Left kidney (tissue), 2 donors: ENCODE measurements around the gene WBP2. TPM values are rescaled to one million over a fixed set of nuclear protein-coding genes. Genes with fewer than 3 reads are reported as not detected.
"Not testable (repeated sequence)": the region's sequence is repeated elsewhere in the genome, so short reads cannot be mapped to it uniquely, and the experiment has no call there.

Experiments
- DNase-seq: peaks from one replicate; pipeline ENCODE4 v3.0.0-alpha.2; 2013
- polyA plus RNA-seq: library from polyadenylated mRNA; unstranded; fragments of 120-200 nt; gene quantifications from one replicate; pipeline ENCODE4 v1.2.1, GENCODE V29; 2013; ENCODE audit not compliant: insufficient read length

Gene WBP2
- polyA plus RNA-seq, 1 donor = 75.9 TPM

DNA sequence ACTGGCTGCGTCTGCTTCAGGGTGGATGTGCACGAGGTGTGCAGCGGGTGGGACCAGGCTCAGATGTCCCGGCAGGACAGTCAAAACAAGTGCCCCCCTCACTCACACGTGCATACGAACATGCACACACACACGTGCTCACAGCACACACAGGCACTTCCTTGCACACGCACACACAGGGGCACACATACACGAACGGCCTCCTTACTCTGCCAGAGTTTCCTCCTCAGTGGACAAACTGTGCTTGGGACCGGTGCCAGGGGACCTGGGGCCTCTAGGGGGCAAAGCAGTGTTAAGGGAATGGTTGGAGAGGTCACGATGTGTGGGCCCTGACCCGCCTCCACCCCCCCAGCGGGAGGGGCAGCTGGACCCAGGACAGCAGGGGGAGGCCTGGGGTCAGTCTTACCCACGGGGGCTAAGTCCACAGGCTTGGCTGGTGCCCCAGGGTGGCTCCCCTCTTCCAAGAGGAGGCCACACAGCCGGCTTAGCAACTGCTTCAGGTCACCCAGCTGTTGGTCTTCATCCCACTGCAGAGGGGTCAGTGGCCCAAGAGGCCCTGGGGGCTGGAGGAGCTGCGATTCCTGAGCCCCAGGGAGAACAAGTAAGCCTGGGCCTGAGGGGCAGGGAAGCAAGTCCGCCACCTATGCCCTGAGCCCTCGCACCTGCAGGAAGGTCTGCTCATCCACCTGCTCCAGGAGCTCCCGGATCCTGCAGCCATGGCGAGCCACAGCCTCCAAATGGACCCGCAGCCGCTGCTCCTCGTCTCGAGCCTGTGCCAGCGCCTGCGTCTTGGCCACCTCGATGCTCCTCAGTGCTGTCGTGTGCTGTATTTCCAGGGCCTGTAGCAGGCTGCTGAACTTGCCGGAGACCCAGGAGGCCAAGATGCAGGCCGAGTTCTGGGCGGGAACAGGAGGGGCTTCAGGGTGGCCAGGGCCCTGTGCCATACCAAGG lies 36.7 kb upstream of the WBP2 start:
- no peak for DNase-seq

DNA sequence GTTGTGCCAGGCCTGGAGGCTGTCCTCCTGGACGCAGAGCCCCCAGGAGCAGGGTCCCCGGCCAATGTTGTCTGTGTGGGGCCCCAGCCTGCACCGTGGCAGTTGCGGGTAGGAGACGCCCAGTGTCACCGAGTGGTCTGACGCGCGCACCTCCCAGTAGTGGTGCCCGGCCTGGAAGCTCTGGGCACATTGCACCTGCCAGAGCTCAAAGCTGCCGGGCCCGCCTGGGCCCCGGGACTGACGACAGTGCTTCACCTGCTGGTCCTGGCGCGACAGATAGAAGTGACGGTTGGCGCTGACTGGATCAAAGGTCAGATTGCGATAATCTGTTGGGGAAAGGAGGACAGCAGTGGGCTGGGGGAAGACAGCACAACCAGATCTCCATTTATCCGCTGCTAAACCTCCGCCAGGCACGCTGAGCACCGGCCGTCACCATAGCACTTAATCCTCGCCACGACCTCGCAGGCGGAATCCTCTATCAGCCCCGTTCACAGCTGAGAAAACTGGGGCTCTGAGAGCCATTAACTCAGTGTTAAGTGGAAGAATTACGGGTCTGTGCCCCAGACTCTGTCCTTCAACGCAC lies 36.0 kb upstream of the WBP2 start:
- no peak for DNase-seq

DNA sequence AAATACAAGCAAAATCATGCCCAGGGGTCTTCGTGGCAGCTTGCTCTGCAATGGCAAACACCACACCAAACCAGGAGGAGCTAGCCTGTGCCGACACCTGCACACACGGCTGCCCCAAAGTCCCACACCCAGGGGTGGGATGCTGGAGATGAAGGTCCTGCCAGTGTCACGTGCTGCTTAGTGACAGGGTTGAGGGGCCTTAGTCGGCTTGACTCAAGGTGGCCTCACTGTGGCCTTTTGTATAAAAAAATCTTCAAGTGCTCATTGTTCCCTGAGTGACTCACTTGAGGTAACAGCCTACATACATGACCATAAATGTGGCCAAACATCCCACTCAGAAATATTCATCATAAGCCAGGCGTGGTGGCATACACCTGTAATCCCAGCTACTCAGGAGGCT lies 34.3 kb upstream of the WBP2 start:
- no peak for DNase-seq

DNA sequence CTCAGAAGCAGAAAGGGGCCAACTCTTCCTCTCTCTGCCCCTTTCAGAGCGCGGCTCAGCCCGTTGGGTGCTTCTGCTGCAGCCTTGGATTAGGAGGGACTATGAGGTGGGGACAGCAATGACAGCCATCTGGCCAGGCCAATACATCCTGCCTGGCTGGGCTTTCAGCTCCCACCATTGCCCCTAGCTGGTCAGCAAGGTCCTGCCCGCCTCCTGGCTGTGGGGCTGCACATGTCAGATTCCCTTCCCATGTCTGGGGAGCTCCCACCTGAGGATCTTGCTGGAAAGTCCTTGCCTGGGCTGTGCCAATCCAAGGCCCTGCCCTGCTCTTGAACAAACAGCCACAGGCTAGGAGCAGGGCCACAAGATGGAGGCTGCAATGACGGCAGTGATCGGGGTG lies 33.3 kb upstream of the WBP2 start:
- no peak for DNase-seq

DNA sequence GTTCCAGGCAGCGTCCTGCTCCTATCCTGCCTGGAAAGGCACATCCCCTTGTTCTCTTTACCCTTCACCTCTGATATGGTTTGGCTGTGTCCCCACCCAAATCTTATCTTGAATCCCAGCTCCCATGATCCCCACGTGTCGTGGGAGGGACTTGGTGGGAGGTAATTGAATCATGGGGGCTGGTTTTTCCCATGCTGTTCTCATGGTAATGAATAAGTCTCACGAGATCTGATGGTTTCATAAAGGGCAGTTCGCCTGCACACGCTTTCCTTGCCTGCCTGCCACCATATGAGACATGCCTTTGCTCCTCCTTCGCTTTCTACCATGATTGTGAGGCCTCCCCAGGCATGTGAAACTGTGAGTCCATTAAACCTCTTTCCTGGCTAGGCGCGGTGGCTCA lies 30.7 kb upstream of the WBP2 start:
- not testable (repeated sequence) for DNase-seq

DNA sequence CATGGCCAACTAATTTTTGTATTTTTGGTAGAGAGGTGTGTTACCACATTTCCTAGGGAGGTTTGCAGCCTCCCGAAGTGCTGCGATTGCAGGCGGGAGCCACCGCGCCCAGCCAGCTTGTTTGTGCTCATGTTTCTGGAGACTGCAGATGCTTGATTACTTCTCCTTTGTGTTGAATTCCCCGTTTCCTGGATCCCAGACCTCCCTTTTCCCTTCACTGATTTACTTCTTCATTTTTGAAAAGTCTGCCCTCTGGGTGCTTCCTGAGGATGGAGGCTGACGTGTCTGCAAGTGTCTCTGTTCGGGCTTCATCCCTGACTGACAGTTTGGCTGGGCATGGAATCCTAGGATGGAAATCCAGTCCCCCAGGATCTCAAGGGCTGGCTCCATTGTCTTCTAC lies 30.3 kb upstream of the WBP2 start:
- DNase-seq = no peak

DNA sequence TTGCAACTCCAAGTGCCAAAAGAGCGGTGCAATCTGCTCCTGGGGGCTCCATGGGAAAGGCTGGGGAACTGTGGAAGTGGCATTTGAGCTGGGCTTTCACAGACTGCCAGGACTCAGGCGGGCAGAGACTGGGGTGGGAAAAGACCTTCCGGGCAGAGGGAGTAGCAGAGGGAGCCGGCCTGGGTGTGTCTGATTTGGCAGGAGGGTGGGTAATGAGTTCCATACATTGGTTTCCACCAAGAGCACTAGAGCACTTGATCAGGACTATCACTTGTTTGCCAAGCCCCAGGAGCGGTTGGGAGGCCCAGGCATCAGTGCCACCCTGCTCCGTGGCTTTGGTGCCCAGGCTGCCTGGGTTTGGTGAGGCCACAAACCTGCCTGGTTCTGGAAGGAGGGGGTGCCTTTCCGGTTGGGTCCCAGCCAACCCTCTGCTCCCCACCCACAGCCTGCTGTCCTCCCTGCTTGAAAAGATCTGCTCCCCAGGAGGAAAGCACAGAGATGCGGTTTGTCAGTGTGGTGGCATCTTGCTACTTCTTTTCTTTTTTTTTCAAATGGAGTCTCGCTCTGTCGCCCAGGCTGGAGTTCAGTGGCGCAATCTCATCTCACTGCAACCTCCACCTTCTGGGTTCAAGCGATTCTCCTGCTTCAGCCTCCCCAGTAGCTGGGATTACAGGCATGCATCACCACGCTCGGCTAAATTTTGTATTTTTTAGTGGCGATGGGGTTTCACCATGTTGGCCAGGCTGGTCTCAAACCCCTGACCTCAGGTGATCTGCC lies 26.7 kb upstream of the WBP2 start:
- DNase-seq = no peak

DNA sequence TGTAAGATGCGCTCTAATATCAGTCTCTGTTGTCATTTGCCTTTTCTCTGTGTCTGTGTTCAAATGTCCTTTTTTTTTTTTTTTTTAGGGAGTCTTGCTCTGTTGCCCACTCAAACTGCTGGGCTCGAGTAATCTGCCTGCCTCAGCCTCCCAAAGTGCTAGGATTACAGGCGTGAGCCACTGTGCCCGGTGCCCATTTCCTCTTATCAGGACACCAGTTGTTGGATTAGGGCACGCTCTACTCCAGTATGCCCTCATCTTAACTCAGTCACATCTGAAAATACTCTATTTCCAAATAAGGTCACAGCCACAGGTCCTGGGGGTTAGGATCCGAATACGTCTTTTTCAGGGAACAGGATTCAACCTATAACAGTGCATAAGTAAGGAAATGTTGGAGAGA lies 25.1 kb upstream of the WBP2 start:
- no peak for DNase-seq

DNA sequence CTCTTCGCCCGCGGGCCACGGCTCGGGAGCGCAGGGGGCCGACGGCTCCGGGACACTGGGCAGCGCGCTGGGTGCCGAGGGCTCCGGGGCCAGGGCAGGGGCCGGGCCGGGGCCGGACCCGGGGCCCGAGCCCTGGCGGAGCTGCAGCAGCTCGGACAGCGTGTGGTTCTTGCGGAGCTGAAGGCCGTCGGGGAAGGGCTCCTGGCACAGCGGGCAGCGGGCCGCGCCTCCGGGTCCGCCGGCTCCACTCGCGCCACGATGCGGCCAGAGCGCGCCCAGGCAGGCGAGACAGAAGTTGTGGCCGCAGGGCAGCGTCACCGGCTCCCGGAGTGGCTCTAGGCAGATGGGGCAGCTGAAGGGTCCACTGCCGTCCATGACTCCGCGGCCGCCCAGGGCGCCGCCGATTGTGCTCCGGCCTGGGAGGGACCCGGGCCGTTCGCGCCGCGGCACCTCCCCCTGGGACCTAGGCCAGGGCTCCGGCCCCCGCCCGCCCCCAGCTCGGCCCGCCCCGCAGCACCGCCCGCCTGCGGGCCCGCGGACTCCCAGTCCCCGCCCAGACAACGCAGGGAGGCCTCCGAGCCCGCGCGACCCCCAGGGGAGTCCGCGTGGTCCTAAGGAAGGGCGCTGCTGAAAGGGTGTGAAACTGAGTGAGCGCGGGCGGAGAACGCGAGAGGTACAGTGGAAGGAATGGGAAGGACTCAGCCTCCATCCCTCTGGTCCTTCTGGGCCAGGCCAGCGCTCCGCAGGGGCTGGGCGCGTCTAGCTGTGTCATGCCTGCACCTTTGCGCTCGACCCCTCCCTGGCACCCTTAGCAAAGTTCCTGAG lies 23.3 kb upstream of the WBP2 start, which contains the start of gene TRIM47:
TSS of gene TRIM47 (minus strand) at position 408 of the 825 bp plus-strand sequence. CDS start at position 375, 33 bp downstream.
- DNase-seq = no peak

DNA sequence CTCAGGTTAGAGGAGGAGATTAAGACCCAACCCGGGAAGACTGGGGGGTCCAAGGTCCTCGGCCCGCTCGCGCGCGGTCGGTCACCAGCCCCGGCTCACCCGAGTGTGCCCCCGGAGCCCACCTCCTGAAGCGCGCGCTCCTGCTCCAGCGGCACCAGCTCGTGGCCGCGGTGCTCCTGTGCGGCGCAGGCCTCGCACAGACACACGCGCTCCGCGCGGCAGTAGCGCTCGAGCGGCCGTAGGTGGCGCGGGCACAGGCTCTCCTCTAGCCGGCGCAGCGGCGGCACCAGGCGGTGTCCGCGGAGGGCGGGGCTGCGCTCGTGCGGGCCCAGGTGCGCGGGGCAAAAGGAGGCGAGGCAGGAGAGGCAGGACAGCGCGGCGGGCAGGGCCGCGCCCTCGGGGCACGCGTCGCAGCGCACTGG lies 22.6 kb upstream of the WBP2 start:
- no peak for DNase-seq

DNA sequence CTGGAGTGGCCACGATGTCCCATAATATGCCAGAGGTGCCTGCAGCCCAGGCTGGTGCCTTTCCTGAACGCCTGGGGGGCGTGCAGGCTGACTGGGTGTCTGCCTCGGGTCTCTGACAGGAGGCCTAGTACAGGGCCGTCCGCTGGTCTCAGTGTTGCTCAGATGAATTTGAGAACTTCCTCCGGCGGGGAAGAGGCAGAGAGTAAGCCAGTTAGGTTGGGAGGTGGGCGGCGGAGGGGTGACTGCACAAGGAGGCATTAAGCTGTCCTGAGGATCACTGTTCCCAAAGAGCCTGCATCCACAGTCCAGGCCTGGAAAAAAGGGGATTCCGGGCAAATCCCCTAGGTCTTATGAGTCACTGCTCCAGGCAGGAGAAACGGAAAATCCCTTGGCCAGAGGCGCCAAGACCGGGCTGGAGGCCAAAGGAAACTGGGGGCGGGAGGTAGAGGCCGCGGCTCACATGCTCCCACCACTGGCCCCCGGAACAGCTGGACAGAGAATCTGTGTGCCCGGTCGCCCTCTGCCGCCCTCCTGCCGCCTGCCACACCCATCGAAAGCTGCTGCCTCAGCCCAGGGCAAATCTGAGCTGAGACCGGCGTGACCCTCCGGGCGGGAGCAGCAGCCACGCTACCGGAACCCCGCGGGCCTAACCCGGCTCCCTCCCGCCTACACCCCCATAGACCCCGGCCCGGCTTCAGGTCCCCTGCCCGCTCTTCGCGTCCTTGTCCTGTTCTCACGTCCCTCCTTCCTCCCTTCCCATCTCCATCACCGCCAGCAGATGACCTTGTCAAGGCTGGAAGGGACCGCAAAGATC lies 22.0 kb upstream of the WBP2 start:
- no peak for DNase-seq

DNA sequence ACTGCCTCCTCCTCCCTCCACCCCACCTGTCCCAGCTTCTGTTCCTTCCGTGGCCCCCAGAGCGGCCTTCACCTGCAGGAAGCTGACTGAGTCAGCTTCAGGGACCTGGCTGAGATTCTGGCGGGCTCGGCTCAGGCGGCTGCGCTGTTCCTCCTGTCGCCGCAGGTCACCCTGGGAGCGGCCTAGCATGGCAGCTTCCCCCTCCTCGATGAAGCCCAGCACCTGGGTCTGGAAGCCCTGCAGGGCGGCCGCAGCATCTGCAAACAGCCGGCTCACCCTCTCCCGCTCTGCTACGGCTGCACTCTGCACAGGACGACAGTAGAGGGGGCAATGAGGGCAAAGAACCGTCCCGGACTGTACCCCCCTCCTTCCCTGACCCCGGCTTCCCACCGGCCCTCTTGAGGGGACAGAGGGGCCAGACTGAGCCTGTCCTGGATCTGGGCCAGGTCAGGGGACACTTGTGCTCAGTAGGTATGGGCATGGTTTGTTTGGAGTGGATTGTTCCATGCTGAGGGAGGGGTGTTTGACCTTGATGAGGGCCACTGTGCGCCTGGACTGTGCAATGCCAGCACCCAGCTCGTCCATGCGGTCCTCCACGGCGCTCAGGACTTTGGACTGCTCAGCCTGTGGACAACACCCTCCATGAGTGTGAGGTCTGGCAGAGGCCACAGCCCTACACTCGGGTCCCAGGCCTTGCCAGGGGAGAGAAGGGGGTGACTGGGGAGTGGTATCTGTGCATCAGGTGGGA lies 21.2 kb upstream of the WBP2 start:
- DNase-seq = no peak

DNA sequence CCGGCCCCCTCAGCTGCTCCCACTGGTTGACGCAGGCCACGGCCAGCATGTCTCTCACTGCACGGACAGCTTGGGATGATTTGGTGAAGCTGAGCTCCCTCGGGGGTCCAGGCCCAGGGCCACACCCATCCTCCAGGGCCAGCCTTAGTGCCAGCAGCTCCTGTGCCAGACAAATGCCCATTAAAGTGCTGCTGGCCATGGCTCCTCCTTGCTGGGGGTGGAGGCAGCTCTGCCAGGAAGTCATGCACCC lies 20.7 kb upstream of the WBP2 start:
- DNase-seq = no peak

DNA sequence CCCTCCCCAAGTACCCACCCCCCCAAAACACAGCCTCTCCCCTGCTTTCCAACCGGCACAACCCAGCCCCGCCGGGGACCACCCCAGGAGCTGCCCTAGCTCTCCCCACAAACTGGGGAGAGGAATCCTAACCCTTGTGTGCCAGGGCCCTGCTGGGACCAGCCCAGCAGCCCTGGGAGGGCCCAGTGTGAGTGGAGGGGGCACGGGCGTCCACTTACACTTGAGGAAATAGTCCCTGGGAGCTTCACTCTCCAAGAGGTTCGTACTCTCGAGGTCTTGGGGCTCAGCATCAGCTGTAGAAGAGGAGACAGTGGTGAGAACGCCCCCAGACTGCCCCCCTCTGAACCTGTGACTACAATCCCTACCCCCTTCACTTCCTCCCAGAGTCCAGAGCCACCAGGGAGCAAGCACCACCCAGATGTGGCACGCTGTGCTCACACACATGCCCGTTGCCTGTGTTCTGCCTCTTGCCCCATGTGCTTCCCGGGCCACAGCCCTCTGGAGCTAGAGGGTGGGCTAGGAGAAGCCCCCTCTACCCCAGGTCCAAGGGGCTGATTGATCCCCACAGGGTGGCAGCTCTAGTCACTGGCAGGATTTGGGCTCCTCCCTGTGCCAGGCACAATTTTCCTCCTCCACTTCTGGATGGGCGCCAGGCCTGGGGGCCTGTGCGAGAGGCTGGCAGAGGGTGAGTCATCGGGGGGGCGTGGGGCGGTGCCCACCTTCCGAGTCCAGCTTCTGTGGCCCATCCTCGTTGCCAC lies 20.2 kb upstream of the WBP2 start:
- no peak for DNase-seq

DNA sequence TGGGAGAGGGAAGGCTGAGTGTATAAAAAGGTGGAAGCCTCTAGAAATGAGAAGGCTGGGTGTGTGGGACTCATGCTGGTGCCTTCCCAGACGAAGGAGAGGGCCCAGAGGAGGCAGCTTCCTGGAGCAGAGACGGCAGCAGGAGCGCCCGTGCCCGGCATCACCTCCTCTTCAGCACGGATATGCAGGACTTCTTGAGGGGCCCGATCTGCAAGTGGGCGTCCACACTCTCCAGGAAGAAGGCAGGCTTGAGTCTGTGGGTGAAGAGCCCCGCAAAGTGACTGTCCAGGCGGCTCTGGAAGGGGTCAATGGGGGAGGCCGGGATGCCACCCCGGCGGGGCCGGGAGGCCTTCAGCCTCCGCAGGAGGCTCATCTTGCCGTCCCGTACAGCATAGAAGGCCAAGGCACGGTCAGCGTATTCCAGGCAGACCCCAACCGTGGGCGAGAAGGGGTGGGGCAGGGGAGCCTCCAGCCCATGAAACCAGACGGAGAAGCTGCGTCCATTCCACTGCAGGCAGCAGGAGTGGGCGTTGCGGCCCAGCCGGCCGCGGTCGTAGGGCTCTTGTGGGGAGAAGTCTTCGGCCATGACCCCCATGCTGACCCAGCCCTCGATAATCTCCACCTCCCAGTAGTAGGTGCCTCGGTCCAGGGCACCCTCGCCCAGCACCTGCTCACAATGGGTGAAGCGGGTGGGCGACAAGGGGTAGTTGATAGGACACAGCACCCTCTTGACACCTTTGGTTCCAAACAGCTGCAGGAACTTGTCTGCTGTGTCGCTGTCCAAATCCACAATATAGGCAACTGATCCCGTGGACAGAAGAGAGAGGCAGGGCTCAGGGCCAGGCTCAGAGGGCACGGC lies 19.4 kb upstream of the WBP2 start:
- DNase-seq = no peak

DNA sequence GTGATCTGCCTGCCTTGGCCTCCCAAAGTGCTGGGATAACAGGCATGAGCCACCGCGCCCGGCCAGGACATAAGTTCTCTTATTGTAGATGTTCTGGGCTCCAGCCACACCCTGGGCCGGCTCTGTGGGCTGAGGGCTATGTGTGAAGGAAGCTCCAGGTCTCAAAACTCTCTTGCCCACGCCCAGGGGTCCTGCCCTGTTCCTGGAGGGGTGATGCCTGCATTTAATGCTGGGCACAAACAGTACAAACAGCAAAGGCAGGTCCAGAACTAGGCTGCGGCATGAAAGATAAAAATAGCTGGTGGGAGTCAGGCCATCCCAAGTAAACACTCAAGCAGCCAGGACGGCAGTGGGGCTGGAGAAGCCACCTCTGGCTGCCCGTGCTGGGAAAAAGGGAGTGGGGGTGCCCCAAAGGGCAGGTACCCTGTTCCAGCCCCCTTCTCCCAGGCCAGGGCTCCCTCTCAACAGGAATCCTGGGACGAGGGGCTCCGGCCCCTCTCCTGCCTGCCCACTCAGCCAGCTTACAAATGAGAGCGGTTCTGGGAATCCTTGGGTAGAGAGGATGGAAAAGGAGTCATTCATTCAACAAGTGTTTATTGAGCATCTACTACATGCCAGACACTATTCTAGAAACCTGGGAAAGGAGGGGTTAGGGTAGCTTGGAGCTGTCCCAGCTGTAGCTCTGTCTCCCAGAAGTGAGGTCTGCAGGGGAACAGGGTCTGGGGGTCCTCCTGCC lies 18.6 kb upstream of the WBP2 start:
- DNase-seq = no peak

DNA sequence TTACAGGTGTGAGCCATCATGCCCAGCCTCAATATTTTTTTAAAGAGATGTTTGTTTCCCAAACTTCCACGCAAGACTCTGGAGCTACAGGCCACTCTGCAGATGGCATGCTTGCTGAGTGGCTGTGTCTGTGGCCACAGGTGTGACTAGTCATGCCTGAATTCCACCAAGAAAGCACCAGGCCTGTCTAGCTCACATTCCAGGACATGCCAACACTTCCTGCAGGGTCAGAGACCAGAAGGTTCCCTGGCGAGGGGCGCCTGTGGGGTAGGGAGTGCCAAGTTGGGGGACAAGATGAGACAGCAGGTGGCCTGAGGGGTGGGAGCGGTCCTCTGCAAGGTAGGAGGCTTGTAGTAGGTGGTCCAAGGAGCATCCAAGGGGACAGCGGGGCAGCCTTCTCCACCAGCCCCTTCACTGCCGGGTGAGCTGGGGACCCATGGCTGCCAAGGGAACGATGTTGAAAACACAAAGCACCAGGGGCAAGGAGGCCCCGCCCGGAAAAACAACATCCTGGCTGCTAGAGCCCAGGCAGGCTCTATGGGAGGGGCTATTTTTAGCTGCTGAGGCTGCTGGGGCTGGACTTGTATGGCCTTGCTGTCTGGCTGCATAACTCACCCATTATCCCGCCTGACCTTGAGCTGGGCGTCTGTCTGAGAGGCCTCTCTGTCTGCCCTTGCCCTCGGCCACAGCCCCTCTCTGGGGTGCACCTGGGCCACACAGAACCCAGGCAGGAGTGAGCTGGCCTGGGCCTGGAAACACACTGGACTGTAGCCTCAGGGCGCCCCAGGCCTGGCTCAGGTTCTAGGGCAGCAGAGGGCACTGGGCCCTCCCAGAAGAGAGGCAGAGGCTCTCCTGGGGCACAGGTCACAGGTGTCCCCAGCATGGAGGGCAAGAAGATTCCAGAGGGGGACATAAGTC lies 17.6 kb upstream of the WBP2 start:
- no peak for DNase-seq
